ENCODE measurements around the gene ASCL5.

DNA sequence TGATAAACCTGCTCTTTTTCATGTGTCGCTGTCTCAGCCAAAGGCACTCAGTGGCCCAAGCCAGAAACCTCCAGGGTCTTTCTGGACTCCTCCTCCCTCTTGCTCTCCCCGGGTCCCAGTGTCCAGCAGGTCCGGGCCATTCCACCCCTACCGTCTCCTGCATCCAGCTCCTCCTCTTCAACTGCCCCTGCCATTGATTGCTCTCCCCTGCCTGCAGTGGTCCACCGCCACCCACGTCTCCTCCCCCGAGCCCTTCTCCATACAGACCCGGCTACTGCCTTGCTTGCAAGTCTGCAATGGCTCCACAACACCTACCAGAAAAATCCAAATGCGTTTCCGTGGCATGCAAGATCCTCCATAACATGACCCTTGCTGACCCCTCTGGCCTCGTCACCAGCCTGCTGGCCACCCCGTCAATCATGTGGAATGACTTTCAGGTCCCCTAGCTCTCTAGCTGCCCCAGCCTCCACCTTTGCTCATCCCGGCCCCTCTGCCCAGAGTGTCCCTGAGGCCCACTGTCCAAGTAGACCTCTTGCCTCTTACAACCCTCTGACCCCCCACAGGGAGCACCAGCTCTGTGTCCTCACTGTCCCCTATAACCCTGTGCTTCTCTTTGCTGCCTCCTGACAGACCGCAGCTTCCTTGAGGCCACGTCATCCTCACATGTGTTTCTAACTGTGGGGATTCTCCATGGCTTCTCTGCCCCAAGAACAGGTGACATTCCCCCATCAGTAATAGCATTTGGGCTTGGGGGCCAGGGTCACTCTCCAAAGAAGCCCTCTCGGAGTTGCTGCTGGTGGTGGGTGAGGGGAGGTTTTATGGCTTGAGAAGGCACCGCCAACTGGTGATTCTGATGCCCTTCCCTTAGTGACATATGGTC, 29.8 kb downstream of the ASCL5 start:
- TF ChIP-seq, protein P1, sequence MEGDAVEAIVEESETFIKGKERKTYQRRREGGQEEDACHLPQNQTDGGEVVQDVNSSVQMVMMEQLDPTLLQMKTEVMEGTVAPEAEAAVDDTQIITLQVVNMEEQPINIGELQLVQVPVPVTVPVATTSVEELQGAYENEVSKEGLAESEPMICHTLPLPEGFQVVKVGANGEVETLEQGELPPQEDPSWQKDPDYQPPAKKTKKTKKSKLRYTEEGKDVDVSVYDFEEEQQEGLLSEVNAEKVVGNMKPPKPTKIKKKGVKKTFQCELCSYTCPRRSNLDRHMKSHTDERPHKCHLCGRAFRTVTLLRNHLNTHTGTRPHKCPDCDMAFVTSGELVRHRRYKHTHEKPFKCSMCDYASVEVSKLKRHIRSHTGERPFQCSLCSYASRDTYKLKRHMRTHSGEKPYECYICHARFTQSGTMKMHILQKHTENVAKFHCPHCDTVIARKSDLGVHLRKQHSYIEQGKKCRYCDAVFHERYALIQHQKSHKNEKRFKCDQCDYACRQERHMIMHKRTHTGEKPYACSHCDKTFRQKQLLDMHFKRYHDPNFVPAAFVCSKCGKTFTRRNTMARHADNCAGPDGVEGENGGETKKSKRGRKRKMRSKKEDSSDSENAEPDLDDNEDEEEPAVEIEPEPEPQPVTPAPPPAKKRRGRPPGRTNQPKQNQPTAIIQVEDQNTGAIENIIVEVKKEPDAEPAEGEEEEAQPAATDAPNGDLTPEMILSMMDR (conservative IDR thresholded peaks at IDR 0.05 in 1 of 2, IDR thresholded peaks at IDR 0.05 in 1 of 2; ENCODE audit: extremely low read depth in 1 of 2, insufficient read depth in 1 of 2, low read depth in 1 of 2, low read length in 2 of 2): no peak
- no peak for TF ChIP-seq EZH2 (IDR thresholded peaks at IDR 0.05; ENCODE audit: borderline replicate concordance, low read length)

Data from mammary epithelial cell (primary cell).